T-helper 2 cell treated with Interferon-gamma antibody and Interleukin-4, amounts not matched to agents 5 μg/mL and 100 μg/mL, for 36 hours (primary cell): Measurements from ENCODE around the gene ENPP6.
A peak's percentile ranks its signal among the peaks of the same experiment; 100 is the strongest.

Experiments
- DNase-seq: peaks from one replicate; pipeline ENCODE4 v3.0.0; 2021; ENCODE audit warnings: low spot score
- H3K27ac Mint-ChIP-seq: one replicate; pipeline ENCODE4 v1.8.0; 2021; ENCODE audit warnings: mild to moderate bottlenecking, mixed read lengths
- H3K27me3 Mint-ChIP-seq: one replicate; pipeline ENCODE4 v1.8.0; 2021; ENCODE audit warnings: low read depth, mixed read lengths
- H3K36me3 Mint-ChIP-seq: one replicate; pipeline ENCODE4 v1.8.0; 2021; ENCODE audit warnings: low read depth, mixed read lengths
- H3K4me1 Mint-ChIP-seq: one replicate; pipeline ENCODE4 v1.8.0; 2021; ENCODE audit warnings: low read depth, mixed read lengths
- H3K4me3 Mint-ChIP-seq: one replicate; pipeline ENCODE4 v1.8.0; 2022; ENCODE audit warnings: mild to moderate bottlenecking, moderate library complexity, mixed read lengths
- H3K9me3 Mint-ChIP-seq: one replicate; pipeline ENCODE4 v1.8.0; 2021; ENCODE audit warnings: mixed read lengths

ENPP6 gene

DNA sequence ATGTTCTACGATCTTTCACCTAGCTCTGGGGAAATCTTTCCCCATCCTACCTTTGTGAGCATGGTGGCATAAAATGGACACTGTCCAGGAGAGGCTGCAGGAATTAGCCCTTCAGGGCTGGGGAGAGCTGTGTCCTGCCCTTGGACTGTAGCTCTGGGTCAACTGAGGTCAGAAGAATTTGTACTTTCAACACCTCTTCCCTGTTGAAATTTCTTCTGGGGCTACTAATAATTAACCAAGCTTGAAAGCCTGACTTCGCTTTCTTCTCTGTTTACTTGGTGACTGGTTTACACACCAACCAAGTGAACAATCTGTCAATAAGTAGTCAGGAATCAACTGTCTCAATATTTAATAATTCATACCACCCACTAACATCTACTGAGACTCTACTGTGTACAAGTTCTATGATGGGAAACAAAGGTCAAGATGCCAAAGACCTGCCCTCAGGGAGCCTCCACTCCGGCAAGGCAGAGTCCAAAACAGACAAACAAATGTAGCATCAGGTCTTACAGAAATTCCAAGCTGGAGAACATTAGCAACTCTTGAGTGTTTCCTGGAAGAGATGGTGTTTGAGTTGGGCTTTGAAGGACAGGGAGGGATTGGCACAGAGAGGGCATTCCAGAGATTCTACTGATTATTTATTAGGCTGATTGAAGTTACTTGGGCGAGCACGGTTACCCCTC lies 113.1 kb downstream of the ENPP6 start:
- no peak overlapping the region for H3K27ac Mint-ChIP-seq
- H3K27me3 Mint-ChIP-seq = no peaks in the 10 kb centered on the region
- no peaks in the 10 kb centered on the region for H3K4me1 Mint-ChIP-seq
- no peak overlapping the region for H3K4me3 Mint-ChIP-seq
- H3K36me3 Mint-ChIP-seq = no peaks in the 10 kb centered on the region
- no peak for DNase-seq
- no peaks in the 10 kb centered on the region for H3K9me3 Mint-ChIP-seq

DNA sequence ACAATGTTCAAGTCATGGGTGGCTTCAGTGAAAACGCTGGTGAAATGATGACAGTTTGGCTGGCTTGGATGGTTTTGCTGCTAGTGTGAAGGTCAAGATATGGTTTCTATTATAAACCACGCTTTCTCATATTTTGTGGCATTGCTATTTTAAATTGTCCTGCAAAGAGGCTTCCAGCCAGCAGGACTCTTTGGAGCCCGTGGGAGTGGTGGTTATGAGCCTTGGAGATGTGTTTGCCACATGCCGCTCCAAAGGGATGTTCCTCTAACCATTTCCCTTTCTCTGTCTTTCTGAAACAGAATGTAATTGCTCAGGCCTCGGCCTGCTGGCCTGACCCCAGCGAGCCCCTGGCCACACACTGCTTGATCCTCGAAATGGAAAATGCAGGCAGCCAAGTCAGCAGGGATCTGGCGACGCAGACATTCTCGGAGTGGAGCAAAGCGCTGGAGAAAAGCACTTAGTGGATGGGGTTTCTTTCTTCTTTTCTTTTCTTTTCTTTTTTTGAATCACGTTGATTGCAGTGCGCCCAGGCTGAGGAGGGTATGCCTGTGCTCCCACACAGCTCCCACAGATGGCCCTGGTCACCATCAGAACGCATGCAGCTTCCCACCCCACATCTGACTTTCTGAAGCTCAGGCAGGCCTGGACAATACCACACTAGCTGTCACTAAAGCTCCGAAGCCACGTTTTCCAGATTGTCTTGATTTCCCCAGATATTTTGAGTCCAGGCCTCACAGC lies 114.0 kb downstream of the ENPP6 start:
- H3K4me1 Mint-ChIP-seq = no peaks in the 10 kb centered on the region
- no peak for DNase-seq
- no peak overlapping the region for H3K27ac Mint-ChIP-seq
- no peaks in the 10 kb centered on the region for H3K36me3 Mint-ChIP-seq
- H3K4me3 Mint-ChIP-seq = no peak overlapping the region
- no peaks in the 10 kb centered on the region for H3K9me3 Mint-ChIP-seq
- H3K27me3 Mint-ChIP-seq = no peaks in the 10 kb centered on the region

DNA sequence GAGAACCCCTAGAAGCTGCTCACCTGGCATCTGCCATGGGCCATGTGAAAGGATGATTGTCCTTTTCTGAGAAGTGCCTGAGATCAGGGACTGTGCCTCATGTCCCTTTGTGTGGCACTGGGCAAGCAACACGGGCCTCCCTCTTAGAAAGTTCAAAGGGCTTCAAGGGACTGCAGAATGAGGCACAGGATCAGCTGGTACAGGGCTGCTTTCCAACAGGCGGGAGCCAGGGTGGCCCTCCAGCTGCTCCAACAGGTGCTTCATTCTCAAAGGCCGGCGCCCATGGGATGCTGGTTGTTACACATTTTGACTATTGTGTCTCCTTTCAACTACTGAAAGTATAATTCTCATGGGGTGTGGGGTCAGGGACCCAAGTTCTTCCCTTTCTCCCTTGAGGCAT lies 114.7 kb downstream of the ENPP6 start:
- Mint-ChIP-seq H3K27ac (no peak overlapping the region), H3K9me3 (no peaks in the 10 kb centered on the region), H3K36me3 (no peaks in the 10 kb centered on the region), H3K4me1 (no peaks in the 10 kb centered on the region), H3K27me3 (no peaks in the 10 kb centered on the region), H3K4me3 (no peak overlapping the region)
- DNase-seq = no peak

- Mint-ChIP-seq H3K36me3 (no peaks in the 10 kb centered on the region), H3K4me3 (no peak overlapping the region), H3K9me3 (no peaks in the 10 kb centered on the region), H3K27ac (no peak overlapping the region), H3K27me3 (no peaks in the 10 kb centered on the region), H3K4me1 (peaks cover under 1% of the 10 kb centered on the region)
- no peak for DNase-seq
Observed at GRCh38 chr4:184102488-184102887, 115.2 kb downstream of the ENPP6 start.

- Mint-ChIP-seq H3K4me3 (no peak overlapping the region), H3K27ac (no peak overlapping the region), H3K27me3 (peaks cover 4% of the 10 kb centered on the region), H3K36me3 (no peaks in the 10 kb centered on the region), H3K9me3 (no peaks in the 10 kb centered on the region), H3K4me1 (peaks cover 5% of the 10 kb centered on the region)
- DNase-seq = no peak
Observed at GRCh38 chr4:184101711-184102110, 116.0 kb downstream of the ENPP6 start.

GRCh38 chr4:184100297-184100885 lies 117.3 kb downstream of the ENPP6 start:
- Mint-ChIP-seq H3K4me3 (no peak overlapping the region), H3K4me1 (peaks cover 5% of the 10 kb centered on the region), H3K9me3 (no peaks in the 10 kb centered on the region), H3K27me3 (peaks cover 8% of the 10 kb centered on the region), H3K36me3 (no peaks in the 10 kb centered on the region), H3K27ac (no peak overlapping the region)
- DNase-seq = peak; percentile 9

- peaks cover 5% of the 10 kb centered on the region for H3K4me1 Mint-ChIP-seq
- no peaks in the 10 kb centered on the region for H3K9me3 Mint-ChIP-seq
- no peak overlapping the region for H3K27ac Mint-ChIP-seq
- no peak overlapping the region for H3K4me3 Mint-ChIP-seq
- H3K27me3 Mint-ChIP-seq = peaks cover 8% of the 10 kb centered on the region
- H3K36me3 Mint-ChIP-seq = no peaks in the 10 kb centered on the region
- DNase-seq = no peak
Observed at GRCh38 chr4:184099535-184099966, 118.1 kb downstream of the ENPP6 start.

DNA sequence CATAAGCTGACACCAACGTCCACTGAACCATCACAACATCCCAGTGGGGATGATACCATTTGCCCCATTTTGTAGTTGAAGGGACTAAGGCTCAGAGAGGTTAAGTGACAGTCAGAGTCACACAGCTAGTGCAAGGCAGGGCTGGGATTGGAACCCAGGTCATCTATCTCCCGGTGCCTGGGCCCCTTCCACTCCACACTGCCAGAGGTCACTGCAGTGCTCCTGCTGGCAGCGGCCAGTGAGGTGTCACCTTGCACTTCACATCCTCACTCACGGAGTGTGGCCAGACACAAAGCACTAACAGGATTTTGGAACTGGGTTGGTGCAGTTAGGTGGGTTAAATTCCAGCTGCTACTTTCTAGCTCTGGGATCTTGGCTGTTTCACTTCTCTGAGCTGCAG lies 118.7 kb downstream of the ENPP6 start:
- H3K36me3 Mint-ChIP-seq = no peaks in the 10 kb centered on the region
- no peak for DNase-seq
- H3K9me3 Mint-ChIP-seq = no peaks in the 10 kb centered on the region
- no peak overlapping the region for H3K4me3 Mint-ChIP-seq
- no peak overlapping the region for H3K27ac Mint-ChIP-seq
- H3K4me1 Mint-ChIP-seq = peaks cover 5% of the 10 kb centered on the region
- H3K27me3 Mint-ChIP-seq = peaks cover 8% of the 10 kb centered on the region

- Mint-ChIP-seq H3K4me3 (peak overlapping the region; percentile 67), H3K27ac (no peak overlapping the region), H3K9me3 (no peaks in the 10 kb centered on the region)
Observed at GRCh38 chr4:184097815-184098214, 119.9 kb downstream of the ENPP6 start.

GRCh38 chr4:184097241-184097605 lies 120.5 kb downstream of the ENPP6 start:
- H3K4me3 Mint-ChIP-seq = peak overlapping the region; percentile 67
- H3K27ac Mint-ChIP-seq = no peak overlapping the region
- no peaks in the 10 kb centered on the region for H3K36me3 Mint-ChIP-seq
- no peaks in the 10 kb centered on the region for H3K9me3 Mint-ChIP-seq
- DNase-seq = peak; percentile 21
- peaks cover 8% of the 10 kb centered on the region for H3K27me3 Mint-ChIP-seq
- peaks cover 5% of the 10 kb centered on the region for H3K4me1 Mint-ChIP-seq

More at GRCh38 chr4:184097815-184098214, 119.9 kb downstream of the ENPP6 start:
- peaks cover 8% of the 10 kb centered on the region for H3K27me3 Mint-ChIP-seq
- H3K4me1 Mint-ChIP-seq = peaks cover 5% of the 10 kb centered on the region
- no peak for DNase-seq
- H3K36me3 Mint-ChIP-seq = no peaks in the 10 kb centered on the region

GRCh38 chr4:184096561-184097240 lies 121.0 kb downstream of the ENPP6 start:
- no peak for DNase-seq
- Mint-ChIP-seq H3K9me3 (no peaks in the 10 kb centered on the region), H3K27me3 (peaks cover 8% of the 10 kb centered on the region), H3K4me3 (peak overlapping the region; percentile 67), H3K36me3 (no peaks in the 10 kb centered on the region), H3K27ac (no peak overlapping the region), H3K4me1 (peaks cover 5% of the 10 kb centered on the region)

- Mint-ChIP-seq H3K4me3 (no peak overlapping the region), H3K4me1 (peaks cover 5% of the 10 kb centered on the region), H3K27ac (no peak overlapping the region), H3K27me3 (peaks cover 8% of the 10 kb centered on the region), H3K9me3 (no peaks in the 10 kb centered on the region), H3K36me3 (no peaks in the 10 kb centered on the region)
- DNase-seq = no peak
Observed at GRCh38 chr4:184094532-184095159, 123.0 kb downstream of the ENPP6 start.

- Mint-ChIP-seq H3K27ac (no peak overlapping the region), H3K9me3 (no peaks in the 10 kb centered on the region), H3K4me3 (no peak overlapping the region), H3K4me1 (peaks cover under 1% of the 10 kb centered on the region), H3K27me3 (peaks cover 5% of the 10 kb centered on the region), H3K36me3 (no peaks in the 10 kb centered on the region)
- DNase-seq = no peak
Observed at GRCh38 chr4:184091986-184092385, 125.7 kb downstream of the ENPP6 start.
